DMS 273 (cell line): ENCODE data around the gene BHLHE23.
"Not testable (repeated sequence)": the region's sequence is repeated elsewhere in the genome, so short reads cannot be mapped to it uniquely, and the experiment has no call there.

Experiments
- DNase-seq: peaks from one replicate; lab custom pipeline; 2025; ENCODE audit not compliant: unreplicated experiment; lab: John Stamatoyannopoulos, UW

Gene BHLHE23

GRCh38 chr20:62962891-62963613, 43.7 kb downstream of the BHLHE23 start:
- no peak for DNase-seq

GRCh38 chr20:62962221-62962879, 44.4 kb downstream of the BHLHE23 start:
- no peak for DNase-seq

GRCh38 chr20:62961799-62962198, 45.0 kb downstream of the BHLHE23 start:
- no peak for DNase-seq

GRCh38 chr20:62961310-62961783, 45.4 kb downstream of the BHLHE23 start:
- no peak for DNase-seq

GRCh38 chr20:62960446-62961309, 46.1 kb downstream of the BHLHE23 start:
- not testable (repeated sequence) for DNase-seq

- no peak for DNase-seq
Observed at GRCh38 chr20:62959998-62960436, 46.7 kb downstream of the BHLHE23 start.

GRCh38 chr20:62959101-62959971, 47.4 kb downstream of the BHLHE23 start:
- no peak for DNase-seq

- no peak for DNase-seq
Observed at GRCh38 chr20:62958388-62959100, 48.2 kb downstream of the BHLHE23 start.

- no peak for DNase-seq
Observed at GRCh38 chr20:62957136-62958117, 49.3 kb downstream of the BHLHE23 start.

- no peak for DNase-seq
Observed at GRCh38 chr20:62956387-62957135, 50.2 kb downstream of the BHLHE23 start.
